ENCODE measurements around the gene MTUS2.

Gene MTUS2

DNA sequence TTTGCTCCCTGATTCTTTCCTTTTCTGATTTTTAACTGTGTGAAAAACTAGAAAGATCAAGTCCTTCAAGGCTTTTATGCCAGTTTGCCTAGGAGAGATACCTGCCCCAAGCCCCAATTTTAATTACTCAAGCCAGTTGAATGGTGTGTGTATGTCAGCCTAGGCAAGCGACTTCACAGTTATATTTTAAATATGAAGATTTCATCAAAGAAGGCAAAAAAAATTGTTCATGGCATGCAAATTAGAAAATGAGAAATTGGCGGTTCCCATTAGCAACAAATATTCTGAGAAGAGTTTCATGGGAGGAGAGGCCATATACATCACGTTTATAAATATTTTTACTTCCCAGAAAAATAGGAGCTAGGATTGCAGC lies 607.8 kb downstream of the MTUS2 start:
- Histone ChIP-seq H3K27me3 (ENCODE audit: insufficient read depth, low read length, poor library complexity) (no peaks in the 10 kb centered on the region), H3K4me3 (ENCODE audit: low read depth in 1 of 2, low read length in 2 of 2) (no peak overlapping the region), H3K9ac (ENCODE audit: low read depth, low read length) (no peak overlapping the region), H3K4me1 (ENCODE audit: insufficient read depth, low read length) (no peaks in the 10 kb centered on the region), H3K27ac (ENCODE audit: low read length) (no peak overlapping the region), H3K4me2 (ENCODE audit: insufficient read depth, low read length) (no peak overlapping the region), H4K20me1 (ENCODE audit: insufficient read depth, low read length) (peaks cover 4% of the 10 kb centered on the region; the same call in 1 of the 2 replicates), H2AFZ (ENCODE audit: low read depth, low read length) (no peak overlapping the region), H3K36me3 (ENCODE audit: insufficient read depth, low read length) (no peaks in the 10 kb centered on the region), H3K79me2 (ENCODE audit: insufficient read depth, low read length) (no peaks in the 10 kb centered on the region), H3K9me3 (ENCODE audit: insufficient read depth, low read length, severe bottlenecking) (no peaks in the 10 kb centered on the region)
- DNase-seq (no peak), ATAC-seq (ENCODE audit: insufficient read depth, low read depth) (no peak)
- no peak for TF ChIP-seq EZH2 (IDR thresholded peaks at IDR 0.05; ENCODE audit: borderline replicate concordance, low read depth, low read length, severe bottlenecking)
- TF ChIP-seq, protein P1, sequence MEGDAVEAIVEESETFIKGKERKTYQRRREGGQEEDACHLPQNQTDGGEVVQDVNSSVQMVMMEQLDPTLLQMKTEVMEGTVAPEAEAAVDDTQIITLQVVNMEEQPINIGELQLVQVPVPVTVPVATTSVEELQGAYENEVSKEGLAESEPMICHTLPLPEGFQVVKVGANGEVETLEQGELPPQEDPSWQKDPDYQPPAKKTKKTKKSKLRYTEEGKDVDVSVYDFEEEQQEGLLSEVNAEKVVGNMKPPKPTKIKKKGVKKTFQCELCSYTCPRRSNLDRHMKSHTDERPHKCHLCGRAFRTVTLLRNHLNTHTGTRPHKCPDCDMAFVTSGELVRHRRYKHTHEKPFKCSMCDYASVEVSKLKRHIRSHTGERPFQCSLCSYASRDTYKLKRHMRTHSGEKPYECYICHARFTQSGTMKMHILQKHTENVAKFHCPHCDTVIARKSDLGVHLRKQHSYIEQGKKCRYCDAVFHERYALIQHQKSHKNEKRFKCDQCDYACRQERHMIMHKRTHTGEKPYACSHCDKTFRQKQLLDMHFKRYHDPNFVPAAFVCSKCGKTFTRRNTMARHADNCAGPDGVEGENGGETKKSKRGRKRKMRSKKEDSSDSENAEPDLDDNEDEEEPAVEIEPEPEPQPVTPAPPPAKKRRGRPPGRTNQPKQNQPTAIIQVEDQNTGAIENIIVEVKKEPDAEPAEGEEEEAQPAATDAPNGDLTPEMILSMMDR (IDR thresholded peaks at IDR 0.05; ENCODE audit: borderline replicate concordance, extremely low read depth, low read length, poor library complexity, severe bottlenecking): no peak

DNA sequence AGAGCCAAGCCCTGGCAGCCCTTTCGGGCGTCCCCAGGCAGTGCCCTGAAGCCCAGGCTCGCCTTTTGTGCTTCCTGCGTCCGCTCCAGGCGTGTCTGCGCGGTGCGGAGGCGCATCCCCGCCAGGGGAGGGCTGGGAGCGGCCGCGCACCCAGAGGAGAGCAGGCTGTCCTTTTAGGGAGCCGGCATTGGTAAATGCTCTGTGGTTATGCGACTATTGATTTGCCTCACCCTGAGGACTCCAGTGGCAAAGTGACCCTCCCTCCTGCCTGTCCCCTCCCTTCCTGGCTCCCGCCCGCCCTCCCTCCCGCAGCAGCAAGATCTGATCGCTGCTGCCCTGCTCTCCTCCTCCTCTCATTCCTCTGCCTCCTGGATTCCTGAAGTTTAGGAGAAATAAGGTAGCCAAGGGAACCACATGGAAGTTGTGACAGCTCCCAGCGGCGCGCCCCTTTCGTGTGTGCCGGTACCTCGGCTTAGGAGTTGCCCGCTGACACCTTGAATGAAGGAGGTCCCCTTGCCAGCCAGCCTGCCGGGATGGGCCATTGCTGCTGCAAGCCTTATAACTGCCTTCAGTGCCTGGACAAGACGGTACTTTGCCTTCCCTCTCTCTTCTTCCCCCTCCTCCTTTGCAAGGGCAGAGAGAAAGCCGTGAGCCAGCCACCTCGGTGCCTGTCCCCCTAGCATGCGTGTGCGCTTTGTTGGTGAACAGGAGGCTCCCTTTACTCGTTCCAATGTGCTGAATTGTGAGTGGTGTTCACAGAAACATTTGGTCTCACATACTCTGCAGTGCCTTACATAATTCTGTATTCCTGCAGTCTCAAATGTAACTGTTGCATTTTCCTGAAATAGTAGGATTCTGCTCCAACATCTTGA lies 608.4 kb downstream of the MTUS2 start:
- TF ChIP-seq, protein P1 (IDR thresholded peaks at IDR 0.05; ENCODE audit: borderline replicate concordance, extremely low read depth, low read length, poor library complexity, severe bottlenecking): no peak
- no peak for TF ChIP-seq EZH2 (IDR thresholded peaks at IDR 0.05; ENCODE audit: borderline replicate concordance, low read depth, low read length, severe bottlenecking)
- Histone ChIP-seq H3K9me3 (ENCODE audit: insufficient read depth, low read length, severe bottlenecking) (no peaks in the 10 kb centered on the region), H3K27me3 (ENCODE audit: insufficient read depth, low read length, poor library complexity) (no peaks in the 10 kb centered on the region), H3K79me2 (ENCODE audit: insufficient read depth, low read length) (no peaks in the 10 kb centered on the region), H3K36me3 (ENCODE audit: insufficient read depth, low read length) (no peaks in the 10 kb centered on the region), H3K9ac (ENCODE audit: low read depth, low read length) (no peak overlapping the region), H3K4me3 (ENCODE audit: low read depth in 1 of 2, low read length in 2 of 2) (no peak overlapping the region), H3K27ac (ENCODE audit: low read length) (no peak overlapping the region), H4K20me1 (ENCODE audit: insufficient read depth, low read length) (peaks cover 4% of the 10 kb centered on the region; the same call in 1 of the 2 replicates), H3K4me1 (ENCODE audit: insufficient read depth, low read length) (no peaks in the 10 kb centered on the region), H3K4me2 (ENCODE audit: insufficient read depth, low read length) (no peak overlapping the region), H2AFZ (ENCODE audit: low read depth, low read length) (no peak overlapping the region)
- no peak for ATAC-seq (ENCODE audit: insufficient read depth, low read depth)
- no peak for DNase-seq

DNA sequence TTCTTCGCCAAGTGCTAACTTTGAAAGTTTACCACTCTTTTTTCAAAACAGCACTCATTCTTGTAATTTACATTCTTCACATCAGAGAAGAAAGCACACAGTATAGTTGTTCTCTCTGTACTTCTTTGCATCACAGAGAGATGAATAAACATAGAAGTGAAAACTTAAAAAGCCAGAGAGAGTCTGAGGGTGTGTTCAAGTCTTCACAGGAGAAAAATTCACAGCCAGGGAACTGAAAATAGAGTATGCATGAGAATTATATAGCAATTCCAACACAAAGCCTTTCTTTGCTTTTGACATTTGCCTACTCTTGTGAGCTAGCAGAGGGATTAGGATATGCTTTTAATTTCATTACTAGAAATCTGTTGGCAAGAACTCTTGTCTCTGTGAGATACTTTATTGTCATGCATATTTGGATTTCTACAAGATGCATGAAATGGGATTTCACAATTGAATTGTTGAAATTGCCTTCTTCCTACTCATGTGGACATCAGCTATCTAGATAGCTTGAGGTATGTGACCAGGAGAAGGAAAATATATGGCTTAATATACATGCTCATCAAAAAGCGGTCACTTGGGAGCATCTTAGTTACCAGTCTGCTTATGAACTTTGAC lies 609.3 kb downstream of the MTUS2 start:
- no peak overlapping the region for H3K27ac ChIP-seq (ENCODE audit: low read length)
- ATAC-seq (ENCODE audit: insufficient read depth, low read depth) (no peak), DNase-seq (no peak)
- no peaks in the 10 kb centered on the region for H3K9me3 ChIP-seq (ENCODE audit: insufficient read depth, low read length, severe bottlenecking)
- no peaks in the 10 kb centered on the region for H3K36me3 ChIP-seq (ENCODE audit: insufficient read depth, low read length)
- H3K4me3 ChIP-seq (ENCODE audit: low read depth in 1 of 2, low read length in 2 of 2): no peak overlapping the region
- H3K27me3 ChIP-seq (ENCODE audit: insufficient read depth, low read length, poor library complexity): no peaks in the 10 kb centered on the region
- no peak overlapping the region for H3K9ac ChIP-seq (ENCODE audit: low read depth, low read length)
- H4K20me1 ChIP-seq (ENCODE audit: insufficient read depth, low read length): peaks cover 4% of the 10 kb centered on the region; the same call in 1 of the 2 replicates
- H3K79me2 ChIP-seq (ENCODE audit: insufficient read depth, low read length): no peaks in the 10 kb centered on the region
- TF ChIP-seq, protein P1 (IDR thresholded peaks at IDR 0.05; ENCODE audit: borderline replicate concordance, extremely low read depth, low read length, poor library complexity, severe bottlenecking): no peak
- TF ChIP-seq EZH2 (IDR thresholded peaks at IDR 0.05; ENCODE audit: borderline replicate concordance, low read depth, low read length, severe bottlenecking): no peak
- no peaks in the 10 kb centered on the region for H3K4me1 ChIP-seq (ENCODE audit: insufficient read depth, low read length)
- no peak overlapping the region for H2AFZ ChIP-seq (ENCODE audit: low read depth, low read length)
- no peak overlapping the region for H3K4me2 ChIP-seq (ENCODE audit: insufficient read depth, low read length)

Measured in DND-41 (cell line).